ENCODE results near the gene ADCK1. TPM values are rescaled to one million over a fixed set of nuclear protein-coding genes. Genes with fewer than 3 reads are reported as not detected.

Gene ADCK1
- total RNA-seq, 2 donors from 2014 or later = 6.9 to 7.4 TPM

GRCh38 chr14:77917491-77918201 is 117.7 kb downstream of the ADCK1 start:
- WGBS, 2 experiments (ENCODE audit: insufficient coverage in 1 of 2, insufficient read length in 1 of 2) = 98 to 100% methylated on average over 5 to 7 of the region's 7 CpGs
- Mint-ChIP-seq H3K27ac (no peak overlapping the region), H3K27me3 (ENCODE audit: insufficient read depth) (no peaks in the 10 kb centered on the region), H3K36me3 (ENCODE audit: low read depth) (no peaks in the 10 kb centered on the region), H3K9me3 (peaks cover 7% of the 10 kb centered on the region), H3K4me1 (peaks cover 23% of the 10 kb centered on the region), H3K4me3 (no peak overlapping the region)
- H3K27me3 ChIP-seq (ENCODE audit: control insufficient read depth, insufficient read depth, low read length, poor library complexity, severe bottlenecking) = no peaks in the 10 kb centered on the region
- no peak overlapping the region for H3K9ac ChIP-seq (ENCODE audit: extremely low read depth, low read length, poor library complexity, severe bottlenecking)
- peaks cover 4% of the 10 kb centered on the region for H3K9me3 ChIP-seq (ENCODE audit: control insufficient read depth, low read length)
- DNase-seq = no peak
- no peak overlapping the region for H3K27ac ChIP-seq (ENCODE audit: low read depth, low read length)
- TF ChIP-seq, protein P1, sequence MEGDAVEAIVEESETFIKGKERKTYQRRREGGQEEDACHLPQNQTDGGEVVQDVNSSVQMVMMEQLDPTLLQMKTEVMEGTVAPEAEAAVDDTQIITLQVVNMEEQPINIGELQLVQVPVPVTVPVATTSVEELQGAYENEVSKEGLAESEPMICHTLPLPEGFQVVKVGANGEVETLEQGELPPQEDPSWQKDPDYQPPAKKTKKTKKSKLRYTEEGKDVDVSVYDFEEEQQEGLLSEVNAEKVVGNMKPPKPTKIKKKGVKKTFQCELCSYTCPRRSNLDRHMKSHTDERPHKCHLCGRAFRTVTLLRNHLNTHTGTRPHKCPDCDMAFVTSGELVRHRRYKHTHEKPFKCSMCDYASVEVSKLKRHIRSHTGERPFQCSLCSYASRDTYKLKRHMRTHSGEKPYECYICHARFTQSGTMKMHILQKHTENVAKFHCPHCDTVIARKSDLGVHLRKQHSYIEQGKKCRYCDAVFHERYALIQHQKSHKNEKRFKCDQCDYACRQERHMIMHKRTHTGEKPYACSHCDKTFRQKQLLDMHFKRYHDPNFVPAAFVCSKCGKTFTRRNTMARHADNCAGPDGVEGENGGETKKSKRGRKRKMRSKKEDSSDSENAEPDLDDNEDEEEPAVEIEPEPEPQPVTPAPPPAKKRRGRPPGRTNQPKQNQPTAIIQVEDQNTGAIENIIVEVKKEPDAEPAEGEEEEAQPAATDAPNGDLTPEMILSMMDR (conservative IDR thresholded peaks at IDR 0.05) = no peak
- H3K36me3 ChIP-seq (ENCODE audit: control insufficient read depth, insufficient read depth, low read length) = no peaks in the 10 kb centered on the region
- H3K4me3 ChIP-seq (ENCODE audit: low read length) = no peak overlapping the region
- H3K4me1 ChIP-seq (ENCODE audit: control insufficient read depth, insufficient read depth, low read length) = peaks cover 6% of the 10 kb centered on the region

GRCh38 chr14:77918448-77918847 is 118.5 kb downstream of the ADCK1 start:
- Histone ChIP-seq H3K9me3 (ENCODE audit: control insufficient read depth, low read length) (peaks cover 4% of the 10 kb centered on the region), H3K9ac (ENCODE audit: extremely low read depth, low read length, poor library complexity, severe bottlenecking) (no peak overlapping the region), H3K36me3 (ENCODE audit: control insufficient read depth, insufficient read depth, low read length) (no peaks in the 10 kb centered on the region), H3K27ac (ENCODE audit: low read depth, low read length) (no peak overlapping the region), H3K4me3 (ENCODE audit: low read length) (no peak overlapping the region), H3K27me3 (ENCODE audit: control insufficient read depth, insufficient read depth, low read length, poor library complexity, severe bottlenecking) (no peaks in the 10 kb centered on the region), H3K4me1 (ENCODE audit: control insufficient read depth, insufficient read depth, low read length) (peaks cover 3% of the 10 kb centered on the region)
- Mint-ChIP-seq H3K27me3 (ENCODE audit: insufficient read depth) (no peaks in the 10 kb centered on the region), H3K36me3 (ENCODE audit: low read depth) (no peaks in the 10 kb centered on the region), H3K4me1 (peaks cover 15% of the 10 kb centered on the region), H3K9me3 (peaks cover 7% of the 10 kb centered on the region), H3K27ac (no peak overlapping the region), H3K4me3 (no peak overlapping the region)
- TF ChIP-seq, protein P1 (conservative IDR thresholded peaks at IDR 0.05) = no peak
- WGBS, 2 experiments (ENCODE audit: insufficient coverage in 1 of 2, insufficient read length in 1 of 2) = 88% methylated on average over 2 of the region's 2 CpGs; no CpG with 5 or more reads in 1 of the 2 experiments
- no peak for DNase-seq

GRCh38 chr14:77920312-77920711 is 120.4 kb downstream of the ADCK1 start:
- DNase-seq = no peak
- 95 to 100% methylated on average over 1 to 5 of the region's 5 CpGs for WGBS, 2 experiments (ENCODE audit: insufficient coverage in 1 of 2, insufficient read length in 1 of 2)
- Histone ChIP-seq H3K4me3 (ENCODE audit: low read length) (no peak overlapping the region), H3K9ac (ENCODE audit: extremely low read depth, low read length, poor library complexity, severe bottlenecking) (no peak overlapping the region), H3K27me3 (ENCODE audit: control insufficient read depth, insufficient read depth, low read length, poor library complexity, severe bottlenecking) (no peaks in the 10 kb centered on the region), H3K27ac (ENCODE audit: low read depth, low read length) (no peak overlapping the region), H3K36me3 (ENCODE audit: control insufficient read depth, insufficient read depth, low read length) (no peaks in the 10 kb centered on the region), H3K4me1 (ENCODE audit: control insufficient read depth, insufficient read depth, low read length) (no peaks in the 10 kb centered on the region), H3K9me3 (ENCODE audit: control insufficient read depth, low read length) (peaks cover 4% of the 10 kb centered on the region)
- Mint-ChIP-seq H3K27me3 (ENCODE audit: insufficient read depth) (no peaks in the 10 kb centered on the region), H3K4me3 (no peak overlapping the region), H3K27ac (no peak overlapping the region), H3K9me3 (peaks cover 7% of the 10 kb centered on the region), H3K36me3 (ENCODE audit: low read depth) (no peaks in the 10 kb centered on the region), H3K4me1 (no peaks in the 10 kb centered on the region)
- TF ChIP-seq, protein P1 (conservative IDR thresholded peaks at IDR 0.05) = no peak
